BLaER1 treated with 17β-estradiol and CSF1 and Interleukin-3, amounts not matched to agents 10 nM and 100 nM (cell line): Measurements from ENCODE around the gene PTTG1.

Source experiments
- H3K27ac ChIP-seq, 11 experiments: shearing (Covaris generic); formaldehyde crosslinking; 2 replicates each; pipeline ENCODE4 v1.8.1; 2022
- H3K27me3 ChIP-seq, 11 experiments: shearing (Covaris generic); formaldehyde crosslinking; 2 replicates each; pipeline ENCODE4 v1.8.1; 2022
- H3K36me3 ChIP-seq, 11 experiments: shearing (Covaris generic); formaldehyde crosslinking; 2 replicates each; pipeline ENCODE4 v1.8.1; 2022
- H3K4me1 ChIP-seq, 10 experiments: shearing (Covaris generic); formaldehyde crosslinking; 2 replicates each; pipeline ENCODE4 v1.8.1; 2022
- H3K4me2 ChIP-seq, 11 experiments: shearing (Covaris generic); formaldehyde crosslinking; 2 replicates each; pipeline ENCODE4 v1.8.1; 2022
- H3K4me3 ChIP-seq, 10 experiments: shearing (Covaris generic); formaldehyde crosslinking; 2 replicates each; pipeline ENCODE4 v1.8.1; 2022
- H3K9ac ChIP-seq, 11 experiments: shearing (Covaris generic); formaldehyde crosslinking; 2 replicates each; pipeline ENCODE4 v1.8.1; 2022
- H3K9me3 ChIP-seq, 11 experiments: shearing (Covaris generic); formaldehyde crosslinking; replicated peaks in 1 of 11; 2 replicates each; pipeline ENCODE4 v1.8.1; 2022
- H4K20me1 ChIP-seq, 11 experiments: shearing (Covaris generic); formaldehyde crosslinking; 2 replicates each; pipeline ENCODE4 v1.8.1; 2022
- Cebpa-rat ChIP-seq, 11 experiments: shearing (Covaris generic); IDR thresholded peaks; 2 replicates each; pipeline ENCODE4 v1.8.1; 2022

Gene PTTG1

DNA sequence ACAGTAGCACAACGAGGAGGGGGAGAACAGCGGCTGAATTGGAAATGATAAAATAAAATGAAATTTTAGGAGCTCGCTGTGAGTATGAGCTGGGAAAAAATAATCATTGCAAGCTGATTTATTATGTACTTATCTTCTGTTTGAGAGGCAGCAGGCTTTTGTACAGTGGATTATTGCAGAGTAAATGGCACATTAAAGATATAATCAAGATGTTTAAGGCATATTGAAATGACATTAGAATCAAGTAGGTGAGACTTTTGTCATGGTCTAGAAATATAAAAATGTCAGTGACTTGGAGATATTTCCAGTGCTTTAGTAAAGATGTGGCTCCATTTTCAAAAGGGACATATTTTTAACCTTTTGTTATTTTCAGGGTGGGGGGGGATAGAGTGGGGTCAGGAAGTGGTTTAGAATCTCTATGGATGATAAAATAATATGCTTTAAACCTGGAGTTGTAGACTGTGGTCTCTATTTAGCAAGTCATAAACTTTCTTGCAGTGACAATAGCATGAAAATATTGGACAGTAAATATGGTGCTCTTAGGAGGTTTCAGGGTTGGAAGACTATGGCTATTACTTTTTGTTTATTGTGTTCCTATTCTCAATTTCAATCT lies 46.8 kb downstream of the PTTG1 start:
- Histone ChIP-seq H3K4me3 (peak overlapping the region; percentile 63 to 80 (median 68)), H3K27ac (peak overlapping the region; percentile 73 to 89 (median 83))

DNA sequence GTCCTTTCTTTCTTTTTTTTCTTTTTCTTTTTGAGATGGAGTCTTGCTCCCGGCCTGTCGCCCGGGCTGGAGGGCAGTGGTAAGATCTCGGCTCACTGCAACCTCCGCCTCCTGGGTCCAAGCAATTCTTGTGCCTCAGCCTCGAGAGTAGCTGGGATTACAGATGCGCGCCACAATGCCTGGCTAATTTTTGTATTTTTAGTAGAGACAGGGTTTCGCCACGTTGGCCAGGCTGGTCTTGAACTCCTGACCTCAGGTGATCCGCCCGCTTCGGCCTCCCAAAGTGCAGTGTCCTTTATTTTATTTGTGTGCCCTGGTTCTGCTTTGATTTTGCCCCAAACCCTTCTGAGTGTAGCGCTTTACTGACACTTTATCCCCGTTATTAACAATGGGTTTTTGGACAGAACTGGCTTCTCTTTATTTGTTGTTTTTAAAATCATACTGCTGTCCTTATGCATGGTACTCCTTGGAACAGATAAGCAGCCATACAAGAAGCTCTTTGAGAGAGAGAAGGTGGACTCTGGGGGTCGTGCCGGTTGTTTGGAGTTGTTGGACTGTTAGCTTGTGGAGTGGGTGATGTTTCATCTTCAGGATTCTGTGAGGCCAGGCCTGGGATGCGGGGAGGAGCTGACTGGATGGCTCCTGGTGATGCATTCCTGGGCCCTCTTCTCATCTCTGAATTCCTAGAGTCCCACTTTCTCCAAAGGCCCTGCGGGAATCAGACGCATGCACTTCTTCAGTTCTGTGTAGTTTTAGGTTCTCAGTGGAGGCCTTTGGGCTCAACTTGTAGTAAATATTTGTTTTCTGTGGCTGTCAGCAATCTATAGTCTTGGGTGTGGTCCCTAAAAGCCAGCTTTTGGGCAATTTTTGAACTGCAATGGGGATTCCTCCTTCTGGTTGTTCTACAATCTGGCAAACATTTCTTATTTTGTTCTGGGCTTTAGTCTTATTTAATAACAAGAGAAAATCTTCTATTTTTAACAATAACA lies 47.8 kb downstream of the PTTG1 start:
- H3K4me2 ChIP-seq, result peak overlapping the region; percentile 79 to 96 (median 91)
- peak overlapping the region; percentile 73 to 89 (median 83) for H3K27ac ChIP-seq
- peak overlapping the region; percentile 73 to 90 (median 82) for H3K9ac ChIP-seq

More for the DNA sequence above, 46.8 kb downstream of the PTTG1 start:
- no peak for TF ChIP-seq Cebpa-rat (IDR thresholded peaks at IDR 0.05)
- Histone ChIP-seq H3K4me2 (peak overlapping the region; percentile 79 to 96 (median 91)), H3K27me3 (no peaks in the 10 kb centered on the region; a peak in 1 of 22 replicates), H3K36me3 (peaks cover 0 to 25% (median 0%) of the 10 kb centered on the region in 11 experiments; a peak in 6 of 22 replicates), H4K20me1 (peaks cover 0 to 39% (median 0%) of the 10 kb centered on the region in 11 experiments; a peak in 9 of 22 replicates), H3K4me1 (peaks cover 68 to 97% (median 87%) of the 10 kb centered on the region in 10 experiments), H3K9me3 (no peaks in the 10 kb centered on the region), H3K9ac (peak overlapping the region; percentile 73 to 90 (median 82))

DNA sequence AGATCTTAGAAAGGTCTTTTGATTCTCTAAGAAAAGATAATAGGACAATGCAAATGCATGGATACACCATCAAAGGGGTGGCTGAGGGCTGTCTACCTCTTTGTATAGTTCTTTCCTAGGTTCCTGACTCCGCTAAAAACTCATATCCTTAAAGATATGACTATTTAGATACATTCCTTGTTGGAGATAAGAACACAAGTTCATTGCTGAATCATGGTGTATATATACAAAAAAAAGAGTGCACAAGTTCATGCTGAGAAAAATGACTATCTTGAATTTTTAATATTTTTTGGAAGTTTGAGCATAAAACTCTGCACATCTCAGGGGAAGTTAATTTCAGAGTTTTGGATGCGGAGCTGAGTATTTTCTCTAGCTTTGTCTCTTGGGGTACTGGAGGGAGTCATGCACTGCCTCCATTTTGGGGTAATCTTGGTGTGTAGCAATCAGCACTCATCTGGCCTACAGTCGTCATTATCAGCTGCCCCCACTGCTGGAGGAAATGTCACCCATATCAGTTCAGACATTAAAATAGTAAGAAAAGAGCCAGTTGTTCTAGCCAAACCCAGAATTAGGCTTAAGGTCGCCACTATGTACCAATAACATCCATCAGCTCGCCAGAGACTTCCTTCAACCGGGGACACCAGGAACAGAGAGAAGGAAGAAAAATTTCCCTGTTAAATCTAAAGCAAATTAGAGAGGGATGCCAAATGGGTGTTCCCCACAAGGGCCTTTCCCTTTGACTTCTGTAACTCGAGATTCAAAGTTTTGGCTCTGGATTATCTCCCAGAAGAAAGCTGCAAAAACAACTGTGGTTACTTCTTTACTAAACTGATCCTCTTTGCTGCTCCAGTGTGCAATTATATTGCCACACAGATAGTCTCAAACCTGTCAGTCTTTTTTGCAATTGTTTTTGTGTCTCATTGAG lies 49.0 kb downstream of the PTTG1 start:
- H3K27ac ChIP-seq, result peak overlapping the region; percentile 62 to 89 (median 82)
- peaks cover 64 to 76% (median 73%) of the 10 kb centered on the region in 10 experiments for H3K4me1 ChIP-seq
- no peaks in the 10 kb centered on the region; a peak in 1 of 22 replicates for H3K9me3 ChIP-seq
- peak overlapping the region; percentile 55 to 90 (median 81) for H3K9ac ChIP-seq
- TF ChIP-seq Cebpa-rat (IDR thresholded peaks at IDR 0.05), result no peak
- H4K20me1 ChIP-seq, result peaks cover 0 to 61% (median 0%) of the 10 kb centered on the region in 11 experiments; a peak in 12 of 22 replicates
- peak overlapping the region; percentile 79 to 96 (median 91) for H3K4me2 ChIP-seq
- H3K27me3 ChIP-seq, result no peaks in the 10 kb centered on the region
- peak overlapping the region; percentile 63 to 80 (median 68) for H3K4me3 ChIP-seq
- H3K36me3 ChIP-seq, result peaks cover 0 to 48% (median 13%) of the 10 kb centered on the region in 11 experiments; a peak in 17 of 22 replicates

More for the DNA sequence above, 47.8 kb downstream of the PTTG1 start:
- no peaks in the 10 kb centered on the region for H3K9me3 ChIP-seq
- peaks cover 0 to 49% (median 0%) of the 10 kb centered on the region in 11 experiments; a peak in 9 of 22 replicates for H4K20me1 ChIP-seq
- H3K36me3 ChIP-seq, result peaks cover 0 to 35% (median under 1%) of the 10 kb centered on the region in 11 experiments; a peak in 9 of 22 replicates
- H3K4me3 ChIP-seq, result peak overlapping the region; percentile 63 to 80 (median 68)
- H3K4me1 ChIP-seq, result peaks cover 68 to 88% (median 80%) of the 10 kb centered on the region in 10 experiments
- H3K27me3 ChIP-seq, result no peaks in the 10 kb centered on the region; a peak in 1 of 22 replicates
- no peak for TF ChIP-seq Cebpa-rat (IDR thresholded peaks at IDR 0.05)

GRCh38 chr5:160471761-160472160 lies 50.1 kb downstream of the PTTG1 start:
- Histone ChIP-seq H4K20me1 (peaks cover 0 to 72% (median 9%) of the 10 kb centered on the region in 11 experiments; a peak in 13 of 22 replicates), H3K4me2 (peak overlapping the region; percentile 79 to 96 (median 91)), H3K9me3 (no peaks in the 10 kb centered on the region; a peak in 1 of 22 replicates), H3K4me3 (peak overlapping the region in 6 of 10 experiments; percentile 64 to 80 (median 70); a peak in 6 of 20 replicates), H3K27ac (peak overlapping the region in 8 of 11 experiments; percentile 1 to 86 (median 82); a peak in 14 of 22 replicates), H3K9ac (peak overlapping the region in 6 of 11 experiments; percentile 35 to 84 (median 78); a peak in 10 of 22 replicates), H3K4me1 (peaks cover 55 to 75% (median 64%) of the 10 kb centered on the region in 10 experiments), H3K27me3 (no peaks in the 10 kb centered on the region), H3K36me3 (peaks cover 3 to 58% (median 22%) of the 10 kb centered on the region in 11 experiments; a peak in 18 of 22 replicates)
- no peak for TF ChIP-seq Cebpa-rat (IDR thresholded peaks at IDR 0.05)

DNA sequence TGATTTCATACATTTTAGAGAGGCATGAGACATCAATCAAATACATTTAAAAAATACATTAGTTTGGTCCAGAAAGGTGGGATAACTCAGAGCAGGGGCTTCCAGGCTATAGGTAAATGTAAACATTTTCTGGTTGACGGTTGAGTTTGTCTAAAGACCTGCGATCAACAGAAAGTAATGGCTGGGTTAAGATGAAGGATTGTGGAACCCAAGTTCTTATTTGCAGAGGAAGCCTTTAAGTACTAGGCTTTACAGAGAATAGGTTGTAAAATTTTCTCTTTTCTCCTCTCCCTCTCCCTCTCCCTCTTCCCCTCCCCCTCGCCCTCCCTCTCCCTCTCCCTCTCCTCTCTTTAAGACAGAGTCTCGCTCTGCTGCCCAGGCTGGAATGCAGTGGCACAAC lies 50.8 kb downstream of the PTTG1 start:
- peak overlapping the region; percentile 79 to 96 (median 91); a peak in 19 of 22 replicates for H3K4me2 ChIP-seq
- H3K27me3 ChIP-seq, result no peaks in the 10 kb centered on the region
- no peaks in the 10 kb centered on the region; a peak in 1 of 22 replicates for H3K9me3 ChIP-seq
- peaks cover 0 to 79% (median 14%) of the 10 kb centered on the region in 11 experiments; a peak in 14 of 22 replicates for H4K20me1 ChIP-seq
- H3K27ac ChIP-seq, result peak overlapping the region in 1 of 11 experiments; percentile 84; a peak in 1 of 22 replicates
- peak overlapping the region in 2 of 10 experiments; percentile 71 to 80; a peak in 2 of 20 replicates for H3K4me3 ChIP-seq
- no peak for TF ChIP-seq Cebpa-rat (IDR thresholded peaks at IDR 0.05)
- H3K36me3 ChIP-seq, result peaks cover 5 to 65% (median 28%) of the 10 kb centered on the region in 11 experiments; a peak in 18 of 22 replicates
- peak overlapping the region in 1 of 11 experiments; percentile 52; a peak in 1 of 22 replicates for H3K9ac ChIP-seq
- peaks cover 48 to 75% (median 58%) of the 10 kb centered on the region in 10 experiments for H3K4me1 ChIP-seq

DNA sequence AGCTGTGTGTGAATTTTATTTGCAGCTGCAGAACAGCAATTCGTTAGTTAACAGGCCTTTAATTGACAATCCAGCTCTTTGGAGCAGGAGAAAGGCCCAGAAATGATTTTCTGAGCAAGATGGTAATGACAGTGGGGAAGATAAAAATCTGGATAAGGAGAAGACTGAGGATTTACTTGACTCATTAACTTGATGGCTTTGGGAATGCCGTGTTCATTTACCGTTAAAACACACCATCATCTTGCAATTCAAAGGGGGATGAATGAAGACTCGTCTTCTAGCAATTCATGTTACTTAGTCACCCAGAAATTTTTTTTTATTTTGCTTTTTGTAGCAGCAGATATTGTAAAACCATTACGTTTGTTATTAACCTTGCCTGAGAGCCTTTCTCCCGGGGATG lies 52.0 kb downstream of the PTTG1 start:
- H3K4me2 ChIP-seq, result peak overlapping the region in 8 of 11 experiments; percentile 6 to 96 (median 85); a peak in 9 of 22 replicates
- TF ChIP-seq Cebpa-rat (IDR thresholded peaks at IDR 0.05), result no peak
- no peak overlapping the region for H3K4me3 ChIP-seq
- H3K9me3 ChIP-seq, result no peaks in the 10 kb centered on the region; a peak in 1 of 22 replicates
- no peak overlapping the region for H3K27ac ChIP-seq
- H3K9ac ChIP-seq, result no peak overlapping the region
- peaks cover 0 to 91% (median 14%) of the 10 kb centered on the region in 11 experiments; a peak in 14 of 22 replicates for H4K20me1 ChIP-seq
- peaks cover 5 to 77% (median 35%) of the 10 kb centered on the region in 11 experiments; a peak in 19 of 22 replicates for H3K36me3 ChIP-seq
- peaks cover 38 to 87% (median 52%) of the 10 kb centered on the region in 10 experiments for H3K4me1 ChIP-seq
- no peaks in the 10 kb centered on the region for H3K27me3 ChIP-seq

- TF ChIP-seq Cebpa-rat (IDR thresholded peaks at IDR 0.05), result no peak
- no peak overlapping the region for H3K27ac ChIP-seq
- no peak overlapping the region for H3K4me3 ChIP-seq
- no peaks in the 10 kb centered on the region; a peak in 1 of 22 replicates for H3K9me3 ChIP-seq
- H3K9ac ChIP-seq, result no peak overlapping the region
- H4K20me1 ChIP-seq, result peaks cover 0 to 95% (median 14%) of the 10 kb centered on the region in 11 experiments; a peak in 14 of 22 replicates
- peaks cover 5 to 81% (median 39%) of the 10 kb centered on the region in 11 experiments; a peak in 19 of 22 replicates for H3K36me3 ChIP-seq
- peak overlapping the region in 7 of 11 experiments; percentile 6 to 96 (median 91); a peak in 8 of 22 replicates for H3K4me2 ChIP-seq
- no peaks in the 10 kb centered on the region for H3K27me3 ChIP-seq
- peaks cover 35 to 91% (median 48%) of the 10 kb centered on the region in 10 experiments for H3K4me1 ChIP-seq
These were observed 52.4 kb downstream of the PTTG1 start for GRCh38 chr5:160474084-160474483.
